Measurements from ENCODE around the gene DMD. TPM values are rescaled to one million over a fixed set of nuclear protein-coding genes. Genes with fewer than 3 reads are reported as not detected.

DMD gene
- total and polyA plus RNA-seq, 2 donors from 2014 or later: 4.2 to 17.9 TPM

DNA sequence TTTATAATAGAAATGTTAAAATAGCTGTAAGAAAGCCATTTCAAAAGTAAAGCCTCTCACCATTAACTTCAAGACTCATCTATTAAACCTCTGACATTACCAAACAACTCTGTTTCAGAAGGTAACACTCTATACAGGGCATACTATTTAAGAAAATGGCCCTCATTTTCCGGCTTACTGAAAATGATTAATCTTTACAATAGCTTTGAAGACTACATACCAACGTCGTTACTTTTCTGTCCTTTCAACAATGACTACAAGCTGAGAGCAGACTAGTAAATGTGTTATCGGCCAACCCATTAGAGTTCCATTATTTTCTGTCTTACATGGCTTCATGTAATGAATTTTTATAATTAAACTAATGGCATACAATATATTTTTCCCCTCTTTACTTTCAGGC lies 1545.9 kb downstream of the DMD start:
- FAIRE-seq: no peak
- Histone ChIP-seq H3K27me3 (ENCODE audit: control insufficient read depth, insufficient read depth, low read length) (no peaks in the 10 kb centered on the region), H3K36me3 (ENCODE audit: control insufficient read depth in 2 of 3, insufficient read depth in 3 of 3, low read length in 3 of 3) (no peaks in the 10 kb centered on the region), H3K27ac (ENCODE audit: low read depth in 2 of 2, low read length in 2 of 2) (no peak overlapping the region), H3K4me3 (ENCODE audit: low read length in 3 of 3) (no peak overlapping the region), H3K4me1 (ENCODE audit: control insufficient read depth in 2 of 3, insufficient read depth in 2 of 3, low read depth in 1 of 3, low read length in 3 of 3) (no peaks in the 10 kb centered on the region), H3K9ac (ENCODE audit: low read length in 3 of 3) (no peak overlapping the region), H3K9me3 (ENCODE audit: control insufficient read depth in 2 of 3, insufficient read depth in 1 of 3, low read length in 3 of 3) (no peaks in the 10 kb centered on the region)
- intact Hi-C loops (cut with DNase I): no loop called here
- DNase-seq: no peak
- TF ChIP-seq, protein P1, sequence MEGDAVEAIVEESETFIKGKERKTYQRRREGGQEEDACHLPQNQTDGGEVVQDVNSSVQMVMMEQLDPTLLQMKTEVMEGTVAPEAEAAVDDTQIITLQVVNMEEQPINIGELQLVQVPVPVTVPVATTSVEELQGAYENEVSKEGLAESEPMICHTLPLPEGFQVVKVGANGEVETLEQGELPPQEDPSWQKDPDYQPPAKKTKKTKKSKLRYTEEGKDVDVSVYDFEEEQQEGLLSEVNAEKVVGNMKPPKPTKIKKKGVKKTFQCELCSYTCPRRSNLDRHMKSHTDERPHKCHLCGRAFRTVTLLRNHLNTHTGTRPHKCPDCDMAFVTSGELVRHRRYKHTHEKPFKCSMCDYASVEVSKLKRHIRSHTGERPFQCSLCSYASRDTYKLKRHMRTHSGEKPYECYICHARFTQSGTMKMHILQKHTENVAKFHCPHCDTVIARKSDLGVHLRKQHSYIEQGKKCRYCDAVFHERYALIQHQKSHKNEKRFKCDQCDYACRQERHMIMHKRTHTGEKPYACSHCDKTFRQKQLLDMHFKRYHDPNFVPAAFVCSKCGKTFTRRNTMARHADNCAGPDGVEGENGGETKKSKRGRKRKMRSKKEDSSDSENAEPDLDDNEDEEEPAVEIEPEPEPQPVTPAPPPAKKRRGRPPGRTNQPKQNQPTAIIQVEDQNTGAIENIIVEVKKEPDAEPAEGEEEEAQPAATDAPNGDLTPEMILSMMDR (IDR thresholded peaks at IDR 0.05; ENCODE audit: borderline replicate concordance, extremely low read depth, insufficient read depth): no peak

DNA sequence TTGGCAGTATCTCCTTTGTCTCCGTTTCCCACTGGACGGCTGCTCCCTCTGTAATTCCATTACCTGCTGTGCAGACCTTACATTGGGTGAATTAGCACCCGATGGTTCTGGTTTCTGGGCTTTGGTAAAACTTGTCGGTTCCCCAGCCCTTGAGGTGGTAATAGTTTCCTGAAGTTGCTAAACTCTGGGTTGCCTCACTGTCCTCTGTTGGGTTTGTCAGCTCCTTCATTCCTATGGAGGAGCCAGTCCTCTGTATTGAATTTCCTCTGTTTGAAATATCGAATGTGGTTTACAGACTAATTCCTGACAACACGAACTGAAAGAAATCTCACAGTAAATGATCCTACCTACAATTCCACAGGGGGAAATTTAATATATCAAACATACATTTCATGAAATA lies 1548.2 kb downstream of the DMD start:
- Histone ChIP-seq H3K27ac (ENCODE audit: low read depth in 2 of 2, low read length in 2 of 2) (no peak overlapping the region), H3K4me1 (ENCODE audit: control insufficient read depth in 2 of 3, insufficient read depth in 2 of 3, low read depth in 1 of 3, low read length in 3 of 3) (no peaks in the 10 kb centered on the region), H3K9me3 (ENCODE audit: control insufficient read depth in 2 of 3, insufficient read depth in 1 of 3, low read length in 3 of 3) (no peaks in the 10 kb centered on the region), H3K4me3 (ENCODE audit: low read length in 3 of 3) (no peak overlapping the region), H3K27me3 (ENCODE audit: control insufficient read depth, insufficient read depth, low read length) (no peaks in the 10 kb centered on the region), H3K36me3 (ENCODE audit: control insufficient read depth in 2 of 3, insufficient read depth in 3 of 3, low read length in 3 of 3) (no peaks in the 10 kb centered on the region), H3K9ac (ENCODE audit: low read length in 3 of 3) (no peak overlapping the region)
- intact Hi-C loops (cut with DNase I): no loop called here
- TF ChIP-seq, protein P1 (IDR thresholded peaks at IDR 0.05; ENCODE audit: borderline replicate concordance, extremely low read depth, insufficient read depth): no peak
- no peak for DNase-seq
- no peak for FAIRE-seq

GRCh38 chrX:31661280-31661810 lies 1550.0 kb downstream of the DMD start:
- Histone ChIP-seq H3K36me3 (ENCODE audit: control insufficient read depth in 2 of 3, insufficient read depth in 3 of 3, low read length in 3 of 3) (no peaks in the 10 kb centered on the region), H3K4me1 (ENCODE audit: control insufficient read depth in 2 of 3, insufficient read depth in 2 of 3, low read depth in 1 of 3, low read length in 3 of 3) (no peaks in the 10 kb centered on the region), H3K27me3 (ENCODE audit: control insufficient read depth, insufficient read depth, low read length) (no peaks in the 10 kb centered on the region), H3K4me3 (ENCODE audit: low read length in 3 of 3) (no peak overlapping the region), H3K9ac (ENCODE audit: low read length in 3 of 3) (no peak overlapping the region), H3K9me3 (ENCODE audit: control insufficient read depth in 2 of 3, insufficient read depth in 1 of 3, low read length in 3 of 3) (no peaks in the 10 kb centered on the region), H3K27ac (ENCODE audit: low read depth in 2 of 2, low read length in 2 of 2) (no peak overlapping the region)
- intact Hi-C loops (cut with DNase I): no loop called here
- TF ChIP-seq, protein P1 (IDR thresholded peaks at IDR 0.05; ENCODE audit: borderline replicate concordance, extremely low read depth, insufficient read depth): no peak
- DNase-seq (no peak), FAIRE-seq (no peak)

GRCh38 chrX:31658360-31658759 lies 1553.0 kb downstream of the DMD start:
- H3K9me3 ChIP-seq (ENCODE audit: control insufficient read depth in 2 of 3, insufficient read depth in 1 of 3, low read length in 3 of 3): no peaks in the 10 kb centered on the region
- DNase-seq: peak in 2 of 5 donors; percentile 18 to 71
- intact Hi-C loops (cut with DNase I): no loop called here
- TF ChIP-seq, protein P1 (IDR thresholded peaks at IDR 0.05; ENCODE audit: borderline replicate concordance, extremely low read depth, insufficient read depth): peak; percentile 35
- no peak overlapping the region for H3K9ac ChIP-seq (ENCODE audit: low read length in 3 of 3)
- no peak overlapping the region for H3K27ac ChIP-seq (ENCODE audit: low read depth in 2 of 2, low read length in 2 of 2)
- H3K36me3 ChIP-seq (ENCODE audit: control insufficient read depth in 2 of 3, insufficient read depth in 3 of 3, low read length in 3 of 3): no peaks in the 10 kb centered on the region
- no peaks in the 10 kb centered on the region for H3K4me1 ChIP-seq (ENCODE audit: control insufficient read depth in 2 of 3, insufficient read depth in 2 of 3, low read depth in 1 of 3, low read length in 3 of 3)
- FAIRE-seq: peak; percentile 99
- no peaks in the 10 kb centered on the region for H3K27me3 ChIP-seq (ENCODE audit: control insufficient read depth, insufficient read depth, low read length)
- no peak overlapping the region for H3K4me3 ChIP-seq (ENCODE audit: low read length in 3 of 3)

Data from kidney (tissue), 14 donors.